ENCODE data around the gene ZNF182.
A peak's percentile ranks its signal among the peaks of the same experiment; 100 is the strongest.

Gene ZNF182

DNA sequence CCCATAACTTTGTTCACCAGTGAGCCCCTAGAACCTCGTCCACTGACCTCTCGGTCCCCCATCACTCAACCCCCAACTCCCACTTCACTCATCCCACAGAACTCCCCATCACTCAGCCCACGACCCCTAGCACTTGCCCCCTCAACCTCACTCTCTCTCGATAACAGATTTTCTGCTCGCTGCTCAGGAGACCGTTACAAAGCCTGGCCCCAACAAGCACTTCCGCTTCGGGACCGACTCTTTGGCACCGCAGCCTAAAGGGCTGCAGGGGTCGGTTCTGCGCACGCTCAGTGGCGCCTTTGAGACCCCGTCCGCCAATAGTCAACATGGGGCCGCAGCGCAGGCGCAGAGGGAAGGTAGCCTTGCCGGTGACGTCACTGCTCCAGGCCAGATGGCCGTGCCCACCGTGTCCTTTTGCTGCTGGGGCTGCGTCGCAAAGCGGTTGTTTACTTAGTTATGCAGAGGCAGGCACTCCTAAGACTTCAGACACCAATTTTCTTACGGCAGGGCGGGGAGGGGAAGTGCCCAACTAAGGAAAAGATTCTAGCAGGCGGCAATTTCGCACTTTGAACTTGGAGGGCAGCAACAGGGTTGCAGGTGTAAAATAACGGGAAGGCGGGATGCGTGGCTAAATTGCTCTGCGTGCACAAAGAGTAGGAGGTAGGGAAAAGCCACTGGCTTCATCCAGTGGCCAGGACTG, at the start of gene ZNF182 (continued):
- TF ChIP-seq ZBTB11 (tag by site-specific recombination; conservative IDR thresholded peaks at IDR 0.05; ENCODE audit: low read depth) (peak; percentile 77), ZIC2 (tag by site-specific recombination; IDR thresholded peaks at IDR 0.05) (no peak), ZNF221 (tag by site-specific recombination; IDR thresholded peaks at IDR 0.05; ENCODE audit: borderline replicate concordance) (no peak), HIC1 (tag by site-specific recombination; IDR thresholded peaks at IDR 0.05) (peak; percentile 79; the same call in 1 of the 2 replicates), RBAK (tag by site-specific recombination; IDR thresholded peaks at IDR 0.05) (no peak), PRDM10 (tag by site-specific recombination; IDR thresholded peaks at IDR 0.05) (peak; percentile 42; the same call in 1 of the 2 replicates), TCF7L2 (IDR thresholded peaks at IDR 0.05; ENCODE audit: borderline replicate concordance, low read depth, low read length) (no peak), ZNF211 (tag by site-specific recombination; IDR thresholded peaks at IDR 0.05; ENCODE audit: low read depth) (no peak), IKZF3 (tag by site-specific recombination; IDR thresholded peaks at IDR 0.05) (no peak), ZNF600 (tag by site-specific recombination; IDR thresholded peaks at IDR 0.05) (peak; percentile 65; the same call in 1 of the 2 replicates), PRDM2 (tag by site-specific recombination; IDR thresholded peaks at IDR 0.05; ENCODE audit: borderline replicate concordance) (no peak), ZNF510 (tag by site-specific recombination; IDR thresholded peaks at IDR 0.05; ENCODE audit: insufficient replicate concordance) (no peak), ZNF776 (tag by site-specific recombination; IDR thresholded peaks at IDR 0.05; ENCODE audit: borderline replicate concordance) (no peak), OSR2 (tag by site-specific recombination; IDR thresholded peaks at IDR 0.05) (no peak), ZNF324 (tag by site-specific recombination; IDR thresholded peaks at IDR 0.05) (0 out of 2 replicates have a peak, but pooled peaks have one; percentile 54), ZNF311 (tag by site-specific recombination; IDR thresholded peaks at IDR 0.05; ENCODE audit: borderline replicate concordance) (no peak)
- TF ChIP-seq, protein P1, sequence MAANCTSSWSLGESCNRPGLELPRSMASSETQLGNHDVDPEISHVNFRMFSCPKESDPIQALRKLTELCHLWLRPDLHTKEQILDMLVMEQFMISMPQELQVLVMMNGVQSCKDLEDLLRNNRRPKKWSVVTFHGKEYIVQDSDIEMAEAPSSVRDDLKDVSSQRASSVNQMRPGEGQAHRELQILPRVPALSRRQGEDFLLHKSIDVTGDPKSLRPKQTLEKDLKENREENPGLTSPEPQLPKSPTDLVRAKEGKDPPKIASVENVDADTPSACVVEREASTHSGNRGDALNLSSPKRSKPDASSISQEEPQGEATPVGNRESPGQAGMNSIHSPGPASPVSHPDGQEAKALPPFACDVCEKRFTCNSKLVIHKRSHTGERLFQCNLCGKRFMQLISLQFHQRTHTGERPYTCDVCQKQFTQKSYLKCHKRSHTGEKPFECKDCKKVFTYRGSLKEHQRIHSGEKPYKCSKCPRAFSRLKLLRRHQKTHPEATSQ (tag by site-specific recombination; IDR thresholded peaks at IDR 0.05): no peak
- TF ChIP-seq, protein P2, sequence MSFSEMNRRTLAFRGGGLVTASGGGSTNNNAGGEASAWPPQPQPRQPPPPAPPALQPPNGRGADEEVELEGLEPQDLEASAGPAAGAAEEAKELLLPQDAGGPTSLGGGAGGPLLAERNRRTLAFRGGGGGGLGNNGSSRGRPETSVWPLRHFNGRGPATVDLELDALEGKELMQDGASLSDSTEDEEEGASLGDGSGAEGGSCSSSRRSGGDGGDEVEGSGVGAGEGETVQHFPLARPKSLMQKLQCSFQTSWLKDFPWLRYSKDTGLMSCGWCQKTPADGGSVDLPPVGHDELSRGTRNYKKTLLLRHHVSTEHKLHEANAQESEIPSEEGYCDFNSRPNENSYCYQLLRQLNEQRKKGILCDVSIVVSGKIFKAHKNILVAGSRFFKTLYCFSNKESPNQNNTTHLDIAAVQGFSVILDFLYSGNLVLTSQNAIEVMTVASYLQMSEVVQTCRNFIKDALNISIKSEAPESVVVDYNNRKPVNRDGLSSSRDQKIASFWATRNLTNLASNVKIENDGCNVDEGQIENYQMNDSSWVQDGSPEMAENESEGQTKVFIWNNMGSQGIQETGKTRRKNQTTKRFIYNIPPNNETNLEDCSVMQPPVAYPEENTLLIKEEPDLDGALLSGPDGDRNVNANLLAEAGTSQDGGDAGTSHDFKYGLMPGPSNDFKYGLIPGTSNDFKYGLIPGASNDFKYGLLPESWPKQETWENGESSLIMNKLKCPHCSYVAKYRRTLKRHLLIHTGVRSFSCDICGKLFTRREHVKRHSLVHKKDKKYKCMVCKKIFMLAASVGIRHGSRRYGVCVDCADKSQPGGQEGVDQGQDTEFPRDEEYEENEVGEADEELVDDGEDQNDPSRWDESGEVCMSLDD (tag by site-specific recombination; IDR thresholded peaks at IDR 0.05): peak; percentile 71; the same call in 1 of the 2 replicates
